SHP77 treated with DMSO at 0.1 percent for 48 hours (cell line): Measurements from ENCODE around the gene TRIM56.
A peak's percentile ranks its signal among the peaks of the same experiment; 100 is the strongest.
"Not testable (repeated sequence)": the region's sequence is repeated elsewhere in the genome, so short reads cannot be mapped to it uniquely, and the experiment has no call there.

Experiments
- DNase-seq: peaks from one replicate; lab custom pipeline; 2025; lab: John Stamatoyannopoulos, UW

The TRIM56 gene

GRCh38 chr7:101089876-101090275 lies 4.6 kb downstream of the TRIM56 start:
- no peak for DNase-seq

DNA sequence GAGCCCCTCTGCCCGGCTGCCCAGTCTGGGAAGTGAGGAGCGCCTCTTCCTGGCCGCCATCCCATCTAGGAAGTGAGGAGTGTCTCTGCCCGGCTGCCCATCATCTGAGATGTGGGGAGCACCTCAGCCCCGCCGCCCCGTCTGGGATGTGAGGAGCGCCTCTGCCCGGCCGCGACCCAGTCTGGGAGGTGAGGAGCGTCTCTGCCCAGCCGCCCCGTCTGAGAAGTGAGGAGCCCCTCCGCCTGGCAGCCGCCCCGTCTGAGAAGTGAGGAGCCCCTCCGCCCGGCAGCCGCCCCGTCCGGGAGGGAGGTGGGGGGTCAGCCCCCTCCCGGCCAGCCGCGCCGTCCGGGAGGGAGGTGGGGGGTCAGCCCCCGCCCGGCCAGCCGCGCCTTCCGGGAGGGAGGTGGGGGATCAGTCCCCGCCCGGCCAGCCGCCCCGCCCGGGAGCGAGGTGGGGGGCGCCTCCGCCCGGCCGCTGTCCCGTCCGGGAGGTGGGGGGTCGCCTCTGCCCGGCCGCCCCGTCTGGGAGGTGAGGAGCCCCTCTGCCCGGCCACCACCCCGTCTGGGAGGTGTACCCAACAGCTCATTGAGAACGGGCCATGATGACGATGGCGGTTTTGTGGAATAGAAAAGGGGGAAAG lies 7.1 kb downstream of the TRIM56 start:
- not testable (repeated sequence) for DNase-seq

DNA sequence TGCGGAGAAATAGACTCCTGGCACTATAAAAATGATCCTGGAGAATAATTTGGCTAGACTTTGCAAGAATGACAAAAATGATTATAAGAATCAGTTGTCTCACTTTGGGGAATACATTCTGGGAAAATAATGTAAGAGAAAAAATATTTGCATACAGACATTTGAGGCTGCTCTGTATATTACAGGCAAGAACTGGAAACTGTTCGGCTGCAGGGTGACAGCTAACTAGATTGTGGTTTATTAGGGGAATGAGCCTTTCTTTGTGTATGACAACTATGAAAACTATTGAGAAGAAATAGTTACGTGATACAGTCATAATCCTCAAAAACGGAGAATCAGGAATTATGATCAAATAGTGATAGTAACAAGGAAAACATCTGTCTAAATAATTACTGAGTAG lies 8.6 kb downstream of the TRIM56 start:
- no peak for DNase-seq

DNA sequence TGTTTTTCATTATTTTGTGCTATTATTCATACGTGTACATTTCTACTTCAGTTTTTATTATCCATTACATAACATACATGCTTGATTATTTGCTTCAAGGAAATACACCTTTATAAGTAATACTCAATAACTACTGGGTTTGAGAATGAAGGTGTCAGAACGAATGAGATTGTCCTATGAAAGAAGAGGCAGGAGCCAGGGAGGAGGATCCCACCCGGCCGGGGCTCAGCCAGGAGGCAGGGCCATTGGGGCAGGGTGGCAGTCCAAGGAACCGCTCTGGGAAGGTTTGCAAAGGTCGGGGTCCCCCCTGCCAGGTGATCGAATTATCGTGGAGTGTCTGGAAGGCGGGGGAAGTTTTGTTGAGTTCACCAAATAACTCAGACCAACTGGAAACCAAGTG lies 9.1 kb downstream of the TRIM56 start:
- no peak for DNase-seq

DNA sequence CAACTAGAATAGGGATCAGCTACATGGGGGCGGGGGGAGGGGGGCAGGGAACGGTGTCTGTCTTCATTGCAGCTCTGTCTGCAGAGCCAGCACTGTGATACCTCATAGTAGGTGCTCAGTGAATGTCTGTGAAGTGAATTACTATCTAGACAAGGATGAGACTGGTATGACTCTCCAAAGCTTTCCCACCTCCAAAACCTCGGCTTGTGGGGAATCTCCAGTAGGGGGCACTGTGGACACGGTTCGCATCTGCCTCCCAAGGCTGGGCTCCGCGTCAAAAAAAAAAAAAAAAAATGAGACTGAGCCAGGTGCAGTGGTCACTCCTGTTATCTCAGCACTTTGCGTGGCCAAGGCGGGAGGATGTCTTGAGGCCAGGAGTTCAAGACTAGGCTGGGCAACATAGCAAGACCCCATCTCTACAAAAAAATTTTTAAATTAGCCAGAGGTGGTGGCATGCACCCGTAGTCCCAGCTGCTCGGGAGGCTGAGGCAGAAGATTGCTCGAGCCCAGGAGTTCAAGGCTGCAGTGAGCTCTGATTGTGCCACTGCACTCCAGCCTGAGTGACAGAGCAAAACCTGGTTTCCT lies 9.6 kb downstream of the TRIM56 start:
- DNase-seq: peak; percentile 16

GRCh38 chr7:101096331-101096956 lies 11.2 kb downstream of the TRIM56 start:
- DNase-seq: no peak

GRCh38 chr7:101096957-101097347 lies 11.7 kb downstream of the TRIM56 start:
- DNase-seq: no peak

DNA sequence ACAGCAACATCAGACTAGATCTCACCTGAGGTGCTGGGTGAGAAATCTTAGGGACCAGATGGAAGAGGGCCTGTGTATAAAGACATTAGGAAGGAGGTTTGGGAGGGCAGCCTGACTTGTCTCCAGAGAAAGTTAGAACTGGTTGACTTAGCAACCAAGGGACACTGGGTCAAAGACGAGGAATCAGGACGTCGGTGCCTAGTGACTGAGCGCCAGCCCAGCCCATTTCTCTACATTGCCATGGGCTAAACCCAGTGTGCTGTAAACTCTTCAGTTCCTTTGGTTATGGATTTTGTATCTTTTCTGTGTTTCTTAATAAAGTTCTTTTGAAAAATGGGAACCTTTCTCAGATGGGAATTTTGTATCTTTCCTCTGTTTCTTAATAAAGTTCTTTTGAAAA lies 12.3 kb downstream of the TRIM56 start:
- DNase-seq: no peak

- peak; percentile 27 for DNase-seq
Observed at GRCh38 chr7:101099969-101100781, 14.9 kb downstream of the TRIM56 start.

DNA sequence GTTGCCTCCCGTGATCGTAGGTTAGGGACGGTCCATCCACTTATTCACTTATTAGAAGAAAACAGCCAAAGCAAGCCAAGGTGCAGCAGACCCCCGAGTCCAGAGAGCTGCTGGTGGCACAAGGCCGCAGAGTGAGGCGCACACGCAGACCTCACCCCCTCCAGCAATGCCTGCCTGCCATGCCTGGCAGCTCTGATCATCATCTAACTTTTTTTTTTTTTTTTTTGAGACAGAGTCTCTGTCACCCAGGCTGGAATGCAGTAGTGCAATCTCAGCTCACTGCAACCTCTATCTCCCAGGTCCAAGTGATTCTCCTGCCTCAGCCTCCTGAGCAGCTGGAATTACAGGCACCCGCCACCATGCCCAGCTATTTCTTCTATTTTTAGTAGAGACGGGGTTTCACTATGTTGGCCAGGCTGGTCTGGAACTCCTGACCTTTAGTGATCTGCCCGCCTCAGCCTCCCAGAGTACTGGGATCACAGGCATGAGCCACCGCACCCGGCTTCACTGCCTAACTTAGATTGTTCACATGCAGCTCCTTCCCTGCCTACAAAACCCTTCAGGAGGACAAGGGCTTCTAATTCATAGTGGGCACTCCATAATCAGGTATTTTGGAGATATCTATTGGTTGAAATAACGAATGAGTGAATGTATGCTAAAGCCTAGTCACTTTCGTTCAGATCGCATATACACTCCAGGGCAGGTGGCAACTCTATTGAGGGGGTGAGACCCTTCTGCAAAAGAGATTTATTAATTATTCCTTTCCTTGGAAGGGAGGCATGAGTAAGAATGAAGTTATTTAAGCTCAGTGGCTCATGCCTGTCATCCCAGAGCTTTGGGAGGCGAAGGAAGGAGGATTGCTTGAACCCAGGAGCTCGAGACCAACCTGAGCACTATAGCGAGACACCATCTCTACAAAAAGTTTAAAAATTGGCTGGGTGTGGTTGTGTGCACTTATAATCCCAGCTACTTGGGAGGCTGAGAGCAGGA lies 15.9 kb downstream of the TRIM56 start:
- no peak for DNase-seq

DNA sequence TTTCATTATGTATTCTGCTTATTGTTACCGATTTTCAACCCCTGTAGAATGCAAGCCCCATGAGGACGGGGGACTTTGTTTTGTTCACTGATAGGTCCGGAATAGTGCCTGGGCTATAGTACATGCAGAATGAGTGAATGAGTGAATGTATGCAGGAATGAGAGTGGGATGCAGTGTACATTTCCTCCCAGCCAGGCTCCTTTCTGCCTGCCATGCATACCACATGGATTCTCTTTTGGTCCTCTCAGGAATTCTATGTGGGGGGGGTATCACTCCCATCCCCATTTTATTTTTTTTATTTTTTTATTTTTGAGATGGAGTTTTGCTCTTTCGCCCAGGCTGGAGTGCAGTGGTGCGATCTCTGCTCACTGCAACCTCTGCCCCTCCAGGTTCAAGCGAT lies 16.7 kb downstream of the TRIM56 start:
- DNase-seq: no peak

DNA sequence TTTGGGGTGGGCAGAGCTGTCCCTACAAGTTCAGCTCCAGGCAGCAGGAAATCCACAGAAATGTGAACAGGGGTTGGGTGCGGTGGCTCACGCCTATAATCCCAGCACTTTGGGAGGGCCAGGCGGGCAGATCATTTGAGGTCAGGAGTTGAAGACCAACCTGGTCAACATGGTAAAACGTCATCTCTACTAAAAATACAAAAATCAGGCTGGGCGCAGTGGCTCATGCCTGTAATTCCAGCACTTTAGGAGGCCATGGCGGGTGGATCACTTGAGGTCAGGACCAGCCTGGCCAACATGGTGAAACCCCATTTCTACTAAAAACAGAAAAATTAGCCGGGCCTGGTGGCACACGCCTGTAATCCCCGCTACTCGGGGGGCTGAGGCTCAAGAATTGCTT lies 18.4 kb downstream of the TRIM56 start:
- DNase-seq: not testable (repeated sequence)

DNA sequence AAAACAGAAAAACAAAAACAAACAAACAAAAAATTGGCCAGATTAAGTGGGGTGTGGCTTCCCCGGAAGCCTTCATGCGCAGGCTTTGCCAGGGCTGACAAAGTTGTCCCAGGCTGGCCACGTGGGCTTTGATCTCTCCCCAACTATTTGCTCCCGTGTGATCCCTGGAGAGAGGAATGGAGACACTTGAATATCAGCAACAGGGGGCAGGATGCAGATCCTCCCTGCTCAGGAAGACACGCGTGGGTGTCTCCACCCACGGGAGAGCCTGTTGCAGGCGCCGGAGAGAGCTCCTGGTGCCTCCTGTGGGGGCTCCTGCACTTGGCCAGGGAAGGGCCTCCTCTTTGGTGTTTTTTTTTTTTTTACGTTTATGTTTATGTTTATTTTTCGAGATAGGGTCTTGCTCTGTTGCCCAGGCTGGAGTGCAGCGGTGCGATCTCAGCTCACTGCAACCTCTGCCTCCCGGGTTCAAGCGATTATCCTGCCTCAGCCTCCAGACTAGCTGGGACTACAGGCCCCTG lies 19.0 kb downstream of the TRIM56 start:
- DNase-seq: no peak

- DNase-seq: no peak
Observed at GRCh38 chr7:101104799-101105198, 19.5 kb downstream of the TRIM56 start.

DNA sequence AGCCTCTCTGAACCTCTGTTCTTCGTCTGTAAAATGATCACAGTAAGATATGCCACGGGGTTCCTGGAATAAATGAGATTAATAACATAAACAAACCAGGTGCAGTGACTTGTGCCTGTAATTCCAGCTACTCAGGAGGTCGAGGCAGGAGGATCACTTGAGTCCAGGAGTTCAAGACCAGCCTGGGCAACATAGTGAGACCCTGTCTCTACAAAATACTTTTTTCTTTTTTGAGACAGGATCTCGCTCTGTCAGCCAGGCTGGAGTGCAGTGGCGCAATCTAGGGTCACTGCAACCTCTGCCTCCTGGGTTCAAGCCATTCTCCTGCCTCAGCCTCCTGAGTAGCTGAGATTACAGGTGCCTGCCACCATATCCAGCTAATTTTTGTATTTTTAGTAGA lies 20.0 kb downstream of the TRIM56 start:
- DNase-seq: not testable (repeated sequence)

DNA sequence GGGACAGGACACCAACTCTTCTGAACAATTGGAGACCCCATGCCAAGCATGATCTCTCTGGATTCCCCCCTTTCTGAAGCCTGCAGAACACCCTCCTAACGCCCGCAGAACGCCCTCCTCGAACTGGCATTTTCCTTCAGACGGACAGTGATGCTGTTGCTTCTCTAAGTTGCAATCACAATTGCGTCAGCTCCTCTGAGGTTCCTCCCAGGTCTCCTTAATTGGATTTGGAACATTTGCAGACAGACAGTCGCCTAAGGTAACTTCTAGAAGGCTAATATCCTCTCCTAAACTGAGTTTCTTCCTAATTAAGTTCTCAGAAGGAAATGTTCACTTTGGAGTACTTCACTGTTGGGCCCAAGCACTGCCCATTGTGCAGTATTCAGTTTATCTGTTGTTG lies 21.1 kb downstream of the TRIM56 start:
- DNase-seq: no peak

DNA sequence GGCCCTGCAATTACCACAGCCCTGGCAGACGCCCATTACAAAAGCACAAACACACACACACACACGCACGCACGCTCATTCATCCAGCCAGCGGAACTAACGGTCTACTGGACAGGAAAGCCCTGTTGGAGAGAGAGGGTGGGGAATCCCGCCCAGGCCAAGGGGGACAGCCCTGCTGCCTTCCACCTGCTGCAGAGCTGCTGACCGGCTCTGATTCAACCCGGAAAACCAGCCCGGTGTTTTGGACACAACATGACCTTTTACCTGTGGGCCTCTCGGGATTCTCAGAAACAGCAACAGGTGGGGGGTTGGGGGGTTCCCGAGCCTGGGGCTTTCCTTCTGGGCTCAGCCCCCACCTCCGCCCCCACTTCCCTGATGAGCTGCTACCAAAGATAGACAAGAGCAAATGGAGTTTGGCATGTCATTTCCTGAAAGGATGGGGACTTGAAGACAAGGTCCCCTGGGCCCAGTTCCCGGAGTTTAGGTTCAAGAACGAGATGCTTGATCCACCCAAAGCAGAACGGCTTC lies 23.1 kb downstream of the TRIM56 start:
- no peak for DNase-seq

DNA sequence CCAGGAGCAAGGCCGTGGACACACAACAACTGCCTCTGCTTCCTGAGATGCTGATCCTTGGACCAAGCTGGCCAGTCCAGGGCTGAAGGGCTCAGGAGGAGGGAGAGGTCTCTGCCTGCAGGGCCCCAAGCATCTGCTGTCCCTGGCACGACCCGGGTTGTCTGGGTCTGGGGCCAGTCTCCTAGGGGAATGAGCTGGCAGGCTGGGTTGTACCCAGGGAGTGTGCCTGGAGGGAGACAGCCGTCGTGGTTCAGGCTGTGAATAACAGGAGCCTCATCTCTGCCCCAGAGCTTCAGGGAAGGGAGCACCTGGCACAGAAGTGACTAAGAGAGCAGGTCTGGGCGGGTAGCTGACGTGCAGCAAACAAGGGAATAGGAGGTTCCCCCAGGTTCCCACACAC lies 23.7 kb downstream of the TRIM56 start:
- no peak for DNase-seq

GRCh38 chr7:101109368-101109767 lies 24.1 kb downstream of the TRIM56 start:
- DNase-seq: no peak

- DNase-seq: no peak
Observed at GRCh38 chr7:101111261-101111660, 26.0 kb downstream of the TRIM56 start.

DNA sequence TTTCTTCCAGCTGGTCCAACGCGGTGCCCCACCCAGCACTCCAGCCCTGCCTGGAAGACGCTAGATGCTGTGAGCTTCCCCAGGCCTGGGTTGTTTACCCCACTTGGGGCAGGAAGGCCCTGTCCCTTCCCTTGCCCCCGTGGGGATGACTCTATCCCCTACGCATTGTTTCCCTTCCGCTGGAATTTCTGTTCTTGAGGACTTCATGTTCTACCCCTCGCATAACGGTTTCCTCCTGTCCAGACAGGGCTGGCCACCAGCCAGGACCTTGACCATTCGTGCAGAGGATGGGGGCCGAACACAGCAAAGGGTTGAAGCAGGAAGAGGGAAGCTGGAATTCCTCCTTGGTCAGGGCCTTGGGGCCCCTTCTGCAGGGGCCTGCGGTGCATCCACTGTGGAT lies 27.0 kb downstream of the TRIM56 start:
- no peak for DNase-seq
